Caco-2 (cell line): Measurements from ENCODE around the gene SMURF2. TPM values are rescaled to one million over a fixed set of nuclear protein-coding genes. Genes with fewer than 3 reads are reported as not detected.

Experiments used
- BruUV-seq: library from RNA; stranded (reverse); fragments of 400-500 nt; replicated peaks from 2 replicates; lab custom pipeline; 2021; lab: Mats Ljungman, UMichigan
- CTCF ChIA-PET: fragments of 300-600 bp; sonication (Branson Sonifier 250); formaldehyde crosslinking; loops from one replicate; lab custom pipeline; 2022; ENCODE audit warnings: antibody characterized with exemption; lab: Charles Lee
- POLR2A ChIA-PET: fragments of 300-600 bp; sonication (Branson Sonifier 250); formaldehyde crosslinking; loops from one replicate; lab custom pipeline; 2022; ENCODE audit warnings: antibody characterized with exemption; lab: Charles Lee
- DNase-seq, 2 experiments: peaks; one replicate each; pipeline versions ENCODE4 v3.0.0 to v3.0.0-alpha.2; 2020 to 2022
- H3K27me3 ChIP-seq: replicated peaks from 2 replicates; pipeline ENCODE4 v1.6.0; 2011; ENCODE audit warnings: low read length; ENCODE audit not compliant: control insufficient read depth, insufficient read depth
- H3K36me3 ChIP-seq: 2 replicates; pipeline ENCODE4 v1.5.1; 2011; ENCODE audit warnings: low read length; ENCODE audit not compliant: control insufficient read depth, insufficient read depth
- H3K4me1 ChIP-seq: fragments of 250-450 bp; sonication (Bioruptor Pico); 2 replicates; pipeline ENCODE4 v1.5.1; 2020; ENCODE audit warnings: mild to moderate bottlenecking
- H3K4me3 ChIP-seq: 2 replicates; pipeline ENCODE4 v1.5.1; 2011; ENCODE audit warnings: low read depth, mild to moderate bottlenecking, control low read depth, low read length
- H3K9me3 ChIP-seq: fragments of 250-450 bp; sonication (Bioruptor Pico); 2 replicates; pipeline ENCODE4 v1.5.1; 2020; ENCODE audit warnings: mild to moderate bottlenecking, moderate library complexity
- H3K27ac Mint-ChIP-seq: one replicate; pipeline ENCODE4 v1.8.0; 2022; ENCODE audit warnings: mixed read lengths; ENCODE audit not compliant: unreplicated experiment
- H3K27me3 Mint-ChIP-seq: one replicate; pipeline ENCODE4 v1.8.0; 2022; ENCODE audit warnings: mixed read lengths; ENCODE audit not compliant: insufficient read depth, unreplicated experiment
- H3K36me3 Mint-ChIP-seq: one replicate; pipeline ENCODE4 v1.8.0; 2022; ENCODE audit warnings: mild to moderate bottlenecking, mixed read lengths; ENCODE audit not compliant: insufficient read depth, unreplicated experiment
- H3K4me1 Mint-ChIP-seq: one replicate; pipeline ENCODE4 v1.8.0; 2022; ENCODE audit warnings: low read depth, mixed read lengths; ENCODE audit not compliant: unreplicated experiment
- H3K4me3 Mint-ChIP-seq: one replicate; pipeline ENCODE4 v1.8.0; 2022; ENCODE audit warnings: mild to moderate bottlenecking, moderate library complexity, mixed read lengths; ENCODE audit not compliant: unreplicated experiment
- H3K9me3 Mint-ChIP-seq: one replicate; pipeline ENCODE4 v1.8.0; 2022; ENCODE audit warnings: mixed read lengths; ENCODE audit not compliant: unreplicated experiment
- CTCF ChIP-seq, 2 experiments: fragments of 200-600 bp in 1 of 2; IDR thresholded peaks; 1 replicate in 1 of 2; 2 replicates in 1 of 2; pipeline versions ENCODE4 v1.5.1 to v1.8.0; 2011 to 2022; ENCODE audit warnings: antibody characterized with exemption in 1 of 2, control low read depth in 1 of 2, inconsistent platforms in 1 of 2, low read depth in 1 of 2, low read length in 1 of 2, mild to moderate bottlenecking in 1 of 2, moderate library complexity in 1 of 2; ENCODE audit not compliant: insufficient read depth in 1 of 2, severe bottlenecking in 1 of 2, unreplicated experiment in 1 of 2
- intact Hi-C: fragments of 100-400 bp; cut with micrococcal nuclease; formaldehyde crosslinking; loops from one replicate; pipeline ENCODE4 v1.10.0; 2022; ENCODE audit not compliant: unreplicated experiment
- total RNA-seq: library from RNA; stranded (reverse); gene quantifications from 2 replicates; pipeline ENCODE4 v1.2.3, GENCODE V29; 2022

Gene SMURF2
- total RNA-seq, 1 experiment from 2014 or later = 26.9 TPM

DNA sequence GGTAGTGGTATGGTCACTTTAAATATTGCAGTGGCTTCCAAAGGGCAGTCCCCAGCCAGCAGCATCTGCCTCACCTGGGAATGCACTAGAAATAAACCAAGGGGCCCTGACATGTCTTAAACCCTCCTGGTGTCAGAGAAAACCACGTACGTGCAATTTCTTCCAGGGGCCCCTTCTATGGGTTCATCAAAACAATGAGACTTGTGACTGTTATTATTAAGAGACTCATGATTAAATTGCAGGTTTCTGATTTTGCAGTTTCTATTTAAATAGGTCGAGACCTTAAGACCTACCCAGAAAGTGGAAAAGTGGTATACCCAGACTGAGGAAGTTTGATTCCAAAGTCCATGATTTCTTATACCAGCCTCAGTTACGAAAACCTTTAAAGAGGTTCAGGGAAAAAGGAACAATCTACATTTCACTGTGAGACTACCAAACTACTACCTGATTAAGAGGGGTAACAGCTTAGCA lies 164.5 kb downstream of the SMURF2 start:
- peaks cover 90% of the 10 kb centered on the region for H3K36me3 Mint-ChIP-seq
- no peaks in the 10 kb centered on the region for H3K9me3 Mint-ChIP-seq
- peaks cover 26% of the 10 kb centered on the region for H3K4me1 ChIP-seq
- H3K36me3 ChIP-seq = peaks cover 7% of the 10 kb centered on the region
- H3K27me3 Mint-ChIP-seq = no peaks in the 10 kb centered on the region
- intact Hi-C loops = loop anchor here (1.0 to 5.0 kb wide), 4 partner anchors 9 to 190 kb away; partner anchors contain the start of genes CEP95 and DDX5
- H3K4me3 Mint-ChIP-seq = peak overlapping the region; percentile 96
- ChIA-PET CTCF (interaction anchor here (0.6 to 1.7 kb wide), 4 partner anchors 9 to 98 kb away, joined by 3 to 10 read pairs (median 6); partner anchors contain the start of genes CEP95 and DDX5), POLR2A (interaction anchor here (0.6 to 3.0 kb wide), 3 partner anchors 8 to 215 kb away, joined by 3 to 79 read pairs (median 3); partner anchors contain the start of genes CEP95 and DDX5)
- H3K9me3 ChIP-seq = no peaks in the 10 kb centered on the region
- peaks cover 58% of the 10 kb centered on the region for H3K4me1 Mint-ChIP-seq
- no peak for DNase-seq
- peak overlapping the region; percentile 55 for H3K4me3 ChIP-seq
- H3K27me3 ChIP-seq = no peaks in the 10 kb centered on the region
- H3K27ac Mint-ChIP-seq = peak overlapping the region; percentile 92
- peak in 1 of 2 experiments; percentile 8 for TF ChIP-seq CTCF (IDR thresholded peaks at IDR 0.05; ENCODE audit: insufficient read depth in 1 of 2, low read depth in 1 of 2, low read length in 1 of 2, severe bottlenecking in 1 of 2, unreplicated experiment in 1 of 2)
- BruUV-seq = no TSS peak

DNA sequence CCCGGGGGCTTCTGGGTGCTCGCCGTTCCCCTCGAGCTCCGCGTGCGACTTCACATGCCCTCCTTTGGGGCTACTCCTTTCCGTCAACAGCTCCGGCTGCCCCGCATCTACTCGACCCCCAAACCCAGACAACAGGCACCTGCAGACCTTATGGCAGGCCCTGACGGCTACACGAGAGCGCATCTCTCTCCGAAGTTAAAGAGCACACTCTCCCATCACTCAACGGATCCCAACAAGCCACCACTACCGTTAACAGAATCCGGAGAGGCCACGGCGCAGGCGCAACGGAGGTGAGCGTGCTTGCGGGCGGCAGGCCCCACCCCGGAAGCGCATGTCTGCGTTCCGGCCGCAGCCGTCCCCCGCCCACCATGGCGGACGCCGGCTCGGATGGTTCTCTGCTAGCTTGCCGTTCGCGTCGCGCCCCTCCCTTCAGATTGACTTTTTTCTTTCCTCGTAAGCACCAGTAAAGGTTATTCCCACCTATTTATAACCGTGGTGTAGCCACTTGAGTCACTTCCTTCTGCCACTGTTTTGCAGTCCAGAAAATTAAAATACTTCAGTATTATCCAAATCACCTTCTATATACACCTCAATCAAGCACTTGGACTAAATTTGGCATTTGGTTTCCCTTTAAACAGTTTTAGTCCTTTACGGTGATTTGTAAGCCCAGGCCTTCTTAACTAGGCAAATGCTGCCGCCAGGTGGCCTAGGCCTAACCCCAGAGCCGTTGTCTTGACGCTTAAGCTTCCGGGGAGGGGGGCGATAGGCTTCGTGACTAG lies 165.1 kb downstream of the SMURF2 start, which contains the start of gene POLG2:
Gene POLG2, minus strand, starts transcription at position 269 of the 779 bp plus-strand sequence. Its CDS starts 86 bp downstream, at position 183.
- Mint-ChIP-seq H3K4me1 (peaks cover 51% of the 10 kb centered on the region), H3K4me3 (peak within 1 kb of the TSS; percentile 96), H3K36me3 (peaks cover 90% of the 10 kb centered on the region), H3K9me3 (no peaks in the 10 kb centered on the region), H3K27me3 (no peaks in the 10 kb centered on the region), H3K27ac (peak within 1 kb of the TSS; percentile 92)
- Histone ChIP-seq H3K4me1 (peaks cover 26% of the 10 kb centered on the region), H3K27me3 (no peaks in the 10 kb centered on the region), H3K36me3 (peaks cover 7% of the 10 kb centered on the region), H3K9me3 (no peaks in the 10 kb centered on the region), H3K4me3 (peak within 1 kb of the TSS; percentile 55)
- intact Hi-C loops = loop anchor here (1.0 to 5.0 kb wide), 4 partner anchors 9 to 190 kb away; partner anchors contain the start of genes CEP95 and DDX5
- BruUV-seq = TSS peak; percentile 99
- CTCF ChIA-PET = interaction anchor here (0.6 to 1.7 kb wide), 5 partner anchors 9 to 152 kb away, joined by 3 to 10 read pairs (median 3); partner anchors contain the start of genes CEP95 and DDX5
- TF ChIP-seq CTCF (IDR thresholded peaks at IDR 0.05; ENCODE audit: insufficient read depth in 1 of 2, low read depth in 1 of 2, low read length in 1 of 2, severe bottlenecking in 1 of 2, unreplicated experiment in 1 of 2) = peak; percentile 70 to 71
- POLR2A ChIA-PET = interaction anchor here (0.5 to 3.0 kb wide), 8 partner anchors 9 to 352 kb away, joined by 3 to 79 read pairs (median 4); partner anchors contain the start of genes CEP95 and DDX5
- peak; percentile 94 to 96 for DNase-seq

GRCh38 chr17:64496348-64496785 lies 165.7 kb downstream of the SMURF2 start:
- Mint-ChIP-seq H3K36me3 (peaks cover 90% of the 10 kb centered on the region), H3K4me3 (peak overlapping the region; percentile 96), H3K27me3 (no peaks in the 10 kb centered on the region), H3K27ac (peak overlapping the region; percentile 92), H3K9me3 (no peaks in the 10 kb centered on the region), H3K4me1 (peaks cover 45% of the 10 kb centered on the region)
- CTCF ChIA-PET = interaction anchor here (1.0 to 1.7 kb wide), 4 partner anchors 10 to 153 kb away, joined by 3 to 10 read pairs (median 6); partner anchors contain the start of genes CEP95 and DDX5
- intact Hi-C loops = loop anchor here (2.0 to 5.0 kb wide), 2 partner anchors 76 to 189 kb away; no protein-coding TSS in a partner anchor
- TF ChIP-seq CTCF (IDR thresholded peaks at IDR 0.05; ENCODE audit: insufficient read depth in 1 of 2, low read depth in 1 of 2, low read length in 1 of 2, severe bottlenecking in 1 of 2, unreplicated experiment in 1 of 2) = no peak
- Histone ChIP-seq H3K4me1 (peaks cover 26% of the 10 kb centered on the region), H3K27me3 (no peaks in the 10 kb centered on the region), H3K9me3 (no peaks in the 10 kb centered on the region), H3K36me3 (peaks cover 10% of the 10 kb centered on the region), H3K4me3 (peak overlapping the region; percentile 55)
- POLR2A ChIA-PET = interaction anchor here (0.5 to 3.0 kb wide), 6 partner anchors 10 to 351 kb away, joined by 3 to 79 read pairs (median 4); partner anchors contain the start of genes CEP95 and DDX5
- no peak for DNase-seq
- BruUV-seq = no TSS peak
